Fibroblast of the conjunctiva (primary cell): ENCODE results near the gene DTNA.
"Not testable (repeated sequence)": the region's sequence is repeated elsewhere in the genome, so short reads cannot be mapped to it uniquely, and the experiment has no call there.

Source experiments
- DNase-seq: peaks from one replicate; pipeline ENCODE4 v3.0.0-alpha.2; 2010; ENCODE audit warnings: low read depth

The DTNA gene

GRCh38 chr18:34709750-34710441, at the start of gene DTNA:
TSS of gene DTNA (plus strand) at chr18:34710298. CDS start at chr18:34755977, 45,679 bp downstream.
- peak; percentile 99 for DNase-seq

- DNase-seq, result no peak
Observed at GRCh38 chr18:34660572-34660971, 49.5 kb upstream of the DTNA start.

GRCh38 chr18:34661464-34662087, 48.5 kb upstream of the DTNA start:
- peak; percentile 45 for DNase-seq

- no peak for DNase-seq
Observed at GRCh38 chr18:34676816-34677574, 33.1 kb upstream of the DTNA start.

- DNase-seq, result not testable (repeated sequence)
Observed at GRCh38 chr18:34689750-34690149, 20.3 kb upstream of the DTNA start.

GRCh38 chr18:34691614-34692013, 18.5 kb upstream of the DTNA start:
- DNase-seq, result no peak

- no peak for DNase-seq
Observed at GRCh38 chr18:34694591-34695165, 15.4 kb upstream of the DTNA start.

- DNase-seq, result no peak
Observed at GRCh38 chr18:34695310-34695709, 14.8 kb upstream of the DTNA start.

GRCh38 chr18:34696671-34697070, 13.4 kb upstream of the DTNA start:
- no peak for DNase-seq

- DNase-seq, result no peak
Observed at GRCh38 chr18:34697233-34697632, 12.9 kb upstream of the DTNA start.

GRCh38 chr18:34697891-34698290, 12.2 kb upstream of the DTNA start:
- no peak for DNase-seq

GRCh38 chr18:34701911-34702310, 8.2 kb upstream of the DTNA start:
- no peak for DNase-seq

- no peak for DNase-seq
Observed at GRCh38 chr18:34702814-34703213, 7.3 kb upstream of the DTNA start.

GRCh38 chr18:34704074-34704473, 6.0 kb upstream of the DTNA start:
- DNase-seq, result no peak

GRCh38 chr18:34704823-34705222, 5.3 kb upstream of the DTNA start:
- DNase-seq, result no peak

GRCh38 chr18:34707670-34708069, 2.4 kb upstream of the DTNA start:
- peak; percentile 83 for DNase-seq

GRCh38 chr18:34709104-34709503, 994 bp upstream of the DTNA start:
- DNase-seq, result peak; percentile 85

- DNase-seq, result peak; percentile 73
Observed at GRCh38 chr18:34710458-34710914, 388 bp downstream of the DTNA start.

- DNase-seq, result peak; percentile 81
Observed at GRCh38 chr18:34710934-34711333, 836 bp downstream of the DTNA start.

GRCh38 chr18:34716111-34716510, 6.0 kb downstream of the DTNA start:
- not testable (repeated sequence) for DNase-seq

- DNase-seq, result peak; percentile 26
Observed at GRCh38 chr18:34718610-34719009, 8.5 kb downstream of the DTNA start.

GRCh38 chr18:34720220-34720619, 10.1 kb downstream of the DTNA start:
- DNase-seq, result no peak

- no peak for DNase-seq
Observed at GRCh38 chr18:34723143-34723542, 13.0 kb downstream of the DTNA start.
